GM12878 (cell line): ENCODE measurements around the gene MYL11. TPM values are rescaled to one million over a fixed set of nuclear protein-coding genes. Genes with fewer than 3 reads are reported as not detected.

Source experiments
- EZH2 ChIP-seq: IDR thresholded peaks from 2 replicates; pipeline ENCODE4 v1.6.1; 2012; ENCODE audit warnings: low read depth, mild to moderate bottlenecking, control low read depth, inconsistent platforms, low read length, borderline replicate concordance; ENCODE audit not compliant: control insufficient read depth
- NKRF ChIP-seq: fragments of 450-650 bp; conservative IDR thresholded peaks from 2 replicates; pipeline ENCODE4 v1.6.1; 2017; ENCODE audit warnings: mild to moderate bottlenecking, moderate library complexity
- ZBTB11 ChIP-seq: fragments of 450-650 bp; formaldehyde crosslinking; IDR thresholded peaks from 2 replicates; pipeline ENCODE4 v1.5.0; 2022; ENCODE audit warnings: mild to moderate bottlenecking, missing genetic modification characterization
- ZBTB4 ChIP-seq: fragments of 450-650 bp; formaldehyde crosslinking; IDR thresholded peaks from 2 replicates; pipeline ENCODE4 v1.4.0; 2022; ENCODE audit warnings: mild to moderate bottlenecking, moderate library complexity
- polyA plus RNA-seq, 11 experiments: library from polyadenylated mRNA; depleted of rRNA in 4 of 11; unstranded in 6 of 11; stranded (reverse) in 5 of 11; fragments of >200 nt; fragmentation: Nextera tagmentation in 4 of 11; fragmentation: Illumina TruSeq in 1 of 11; extraction: Ambion mirVana in 4 of 11; extraction: Trizol in 1 of 11; gene quantifications; 1 replicate in 1 of 11; 2 replicates in 10 of 11; pipeline versions ENCODE4 v1.2.1 to v1.2.3, GENCODE V29; 2011 to 2016; ENCODE audit warnings: inconsistent platforms in 2 of 11, missing spikeins in 2 of 11, low read depth in 1 of 11
- total RNA-seq, 4 experiments: library from RNA; depleted of rRNA in 3 of 4; stranded (reverse); fragments of >200 nt in 3 of 4; fragmentation: Illumina TruSeq in 1 of 4; extraction: Trizol in 1 of 4; gene quantifications; 2 replicates each; pipeline versions ENCODE4 v1.2.1 to v1.2.3, GENCODE V29; 2013 to 2021

Gene MYL11
- total and polyA plus RNA-seq, 10 of the 15 experiments (the other 5 are each of a cell fraction or from before 2014, with no cell fraction given) = 0.19 to 1.2 (median 0.61) TPM; not detected in 5

GRCh38 chr16:30377050-30377811, 2.6 kb downstream of the MYL11 start (continued):
- TF ChIP-seq ZBTB4 (CRISPR knock-in tag) = no peak
- TF ChIP-seq NKRF = no peak
- no peak for TF ChIP-seq EZH2
- no peak for TF ChIP-seq ZBTB11 (CRISPR knock-in tag)
